IPS-15b (cell line): ENCODE measurements around the gene GRM7.

Experiments
- H3K27me3 ChIP-seq: one replicate; pipeline ENCODE4 v1.6.1; 2013; ENCODE audit warnings: low read length; ENCODE audit not compliant: control insufficient read depth, insufficient read depth
- H3K36me3 ChIP-seq: one replicate; pipeline ENCODE4 v1.6.1; 2013; ENCODE audit warnings: low read length; ENCODE audit not compliant: control insufficient read depth, insufficient read depth
- H3K4me1 ChIP-seq: one replicate; pipeline ENCODE4 v1.6.1; 2013; ENCODE audit warnings: mild to moderate bottlenecking, low read length; ENCODE audit not compliant: control insufficient read depth, insufficient read depth
- H3K4me3 ChIP-seq: one replicate; pipeline ENCODE4 v1.5.1; 2013; ENCODE audit warnings: low read depth, low read length
- H3K9ac ChIP-seq: one replicate; pipeline ENCODE4 v1.6.1; 2013; ENCODE audit warnings: low read depth, mild to moderate bottlenecking, low read length
- H3K9me3 ChIP-seq: one replicate; pipeline ENCODE4 v1.6.1; 2013; ENCODE audit warnings: mild to moderate bottlenecking, low read length; ENCODE audit not compliant: control insufficient read depth, insufficient read depth

Gene GRM7

DNA sequence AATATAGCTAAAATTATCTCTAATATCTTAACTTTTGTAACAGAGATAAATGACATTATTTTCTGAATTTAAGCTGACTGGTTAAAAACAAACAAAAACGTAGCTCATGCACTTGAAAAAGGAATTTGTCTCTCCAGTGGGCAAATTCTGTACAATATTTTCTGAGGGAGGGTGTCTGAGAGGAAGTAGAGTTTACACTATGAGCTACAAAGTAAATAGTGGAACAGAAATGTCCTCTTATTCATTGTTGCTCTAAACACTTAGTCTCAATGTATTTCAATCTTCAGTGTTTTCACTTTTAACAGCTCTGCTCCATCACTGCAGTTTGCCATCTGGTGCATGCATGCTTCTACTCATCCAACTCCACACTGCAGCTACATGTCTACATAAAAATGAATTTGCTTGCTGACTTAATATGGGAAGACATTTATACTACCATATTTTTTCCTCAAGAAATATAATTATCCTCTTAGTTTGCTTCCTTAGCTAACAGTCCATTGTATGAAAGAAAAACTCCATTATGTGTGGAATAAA, 823.3 kb downstream of the GRM7 start:
- H3K9ac ChIP-seq = no peak overlapping the region
- H3K4me3 ChIP-seq = no peak overlapping the region
- H3K9me3 ChIP-seq = no peaks in the 10 kb centered on the region
- peaks cover 15% of the 10 kb centered on the region for H3K4me1 ChIP-seq
- no peaks in the 10 kb centered on the region for H3K27me3 ChIP-seq
- H3K36me3 ChIP-seq = no peaks in the 10 kb centered on the region

DNA sequence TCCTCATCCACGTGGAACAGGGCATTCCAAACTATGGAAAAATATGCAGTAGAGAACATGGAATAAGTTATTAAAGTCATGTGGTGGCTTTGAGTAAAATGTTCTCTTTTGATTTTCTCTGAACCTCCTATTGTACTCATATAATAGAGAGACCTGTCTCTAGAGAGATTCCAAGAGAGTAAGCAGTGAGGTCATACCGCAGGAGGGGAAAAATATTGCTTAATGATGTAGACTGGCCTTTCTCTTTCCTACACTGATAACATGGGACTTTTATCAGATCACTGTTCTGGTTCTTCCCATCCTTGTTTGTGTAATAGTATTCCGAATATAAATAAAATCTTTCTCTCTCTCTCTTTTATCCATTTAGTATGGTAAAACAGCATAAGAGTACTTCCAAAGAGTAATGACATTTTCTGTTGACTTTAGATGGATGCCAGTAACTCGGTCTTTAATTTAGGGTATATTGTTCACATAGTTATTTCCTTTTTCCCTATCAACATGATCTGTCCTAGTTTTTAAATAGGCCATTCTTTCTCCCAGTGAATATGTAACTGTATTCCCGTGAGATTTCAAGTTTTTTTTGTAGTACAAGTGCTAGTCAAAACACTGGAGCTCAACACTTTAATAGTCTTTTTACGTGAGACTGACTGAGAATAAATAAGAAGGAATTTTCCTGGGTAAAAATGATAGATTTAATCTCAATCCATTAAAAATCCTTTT, 826.7 kb downstream of the GRM7 start:
- Histone ChIP-seq H3K4me3 (no peak overlapping the region), H3K4me1 (peaks cover 13% of the 10 kb centered on the region), H3K27me3 (no peaks in the 10 kb centered on the region), H3K9me3 (no peaks in the 10 kb centered on the region), H3K9ac (no peak overlapping the region), H3K36me3 (no peaks in the 10 kb centered on the region)

DNA sequence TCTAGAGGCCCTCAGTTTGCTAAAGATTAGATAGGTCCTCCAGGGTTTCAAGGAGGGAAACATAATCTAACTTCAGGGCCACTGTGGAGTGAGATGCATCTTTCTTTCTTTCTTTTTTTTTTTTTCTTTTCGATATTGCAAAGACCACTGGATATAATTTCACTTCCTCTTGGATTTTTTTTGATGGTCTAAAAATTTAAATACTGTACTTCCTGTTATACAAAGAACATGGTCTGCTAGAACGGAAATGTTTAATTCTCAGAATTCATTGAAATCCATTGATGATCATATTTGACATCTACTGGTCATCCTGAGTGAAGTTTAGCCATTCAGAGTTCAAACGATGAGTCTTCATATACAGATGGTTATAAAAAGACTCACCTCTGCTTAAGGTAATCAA, 832.0 kb downstream of the GRM7 start:
- Histone ChIP-seq H3K4me3 (no peak overlapping the region), H3K4me1 (no peaks in the 10 kb centered on the region), H3K9me3 (no peaks in the 10 kb centered on the region), H3K9ac (no peak overlapping the region), H3K27me3 (no peaks in the 10 kb centered on the region), H3K36me3 (no peaks in the 10 kb centered on the region)

DNA sequence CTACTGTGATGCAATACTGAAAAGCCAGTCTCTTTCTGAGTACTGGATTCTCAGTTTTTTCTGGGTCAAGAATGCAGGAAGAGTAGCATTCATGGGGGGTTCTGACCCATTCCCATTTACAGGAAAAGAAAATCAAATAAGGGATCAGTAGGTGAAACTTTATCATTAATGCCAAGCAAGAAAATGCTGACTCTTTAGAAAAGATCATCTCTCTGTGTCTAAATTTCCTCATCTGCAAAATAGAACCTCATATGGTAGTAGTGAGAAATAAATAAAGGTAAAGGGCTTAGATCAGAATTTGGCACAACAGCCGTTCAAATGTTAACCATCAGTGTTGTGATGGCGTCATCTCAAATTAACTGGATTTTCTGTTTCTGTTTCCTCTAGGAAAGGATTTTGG, 833.1 kb downstream of the GRM7 start:
- Histone ChIP-seq H3K9me3 (no peaks in the 10 kb centered on the region), H3K4me3 (no peak overlapping the region), H3K27me3 (no peaks in the 10 kb centered on the region), H3K9ac (no peak overlapping the region), H3K4me1 (no peaks in the 10 kb centered on the region), H3K36me3 (no peaks in the 10 kb centered on the region)

DNA sequence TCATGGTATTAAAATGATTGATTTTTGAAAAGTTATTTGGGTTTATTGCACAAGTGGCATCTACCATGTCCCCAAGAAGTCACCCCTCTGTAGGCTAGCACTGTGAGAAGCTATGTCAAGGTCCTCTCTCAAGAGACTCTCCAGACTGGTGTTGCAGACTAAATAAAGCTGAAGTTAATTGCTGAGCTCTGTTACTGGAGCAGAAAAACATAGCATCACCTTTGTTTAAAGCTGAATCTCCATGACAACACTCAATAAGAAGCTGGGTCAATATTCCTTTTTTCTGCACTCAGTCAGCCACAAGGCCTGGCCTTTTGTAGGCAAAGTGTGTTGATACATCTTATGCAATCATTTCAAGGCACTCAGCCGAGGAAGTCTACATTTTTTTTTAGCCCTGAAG, 834.1 kb downstream of the GRM7 start:
- no peaks in the 10 kb centered on the region for H3K27me3 ChIP-seq
- H3K9me3 ChIP-seq = no peaks in the 10 kb centered on the region
- no peak overlapping the region for H3K9ac ChIP-seq
- H3K36me3 ChIP-seq = no peaks in the 10 kb centered on the region
- H3K4me3 ChIP-seq = no peak overlapping the region
- no peaks in the 10 kb centered on the region for H3K4me1 ChIP-seq

GRCh38 chr3:7696320-7696719, 835.4 kb downstream of the GRM7 start:
- H3K4me3 ChIP-seq = no peak overlapping the region
- H3K9ac ChIP-seq = no peak overlapping the region
- H3K36me3 ChIP-seq = no peaks in the 10 kb centered on the region
- no peaks in the 10 kb centered on the region for H3K27me3 ChIP-seq
- peaks cover 7% of the 10 kb centered on the region for H3K4me1 ChIP-seq
- H3K9me3 ChIP-seq = no peaks in the 10 kb centered on the region

DNA sequence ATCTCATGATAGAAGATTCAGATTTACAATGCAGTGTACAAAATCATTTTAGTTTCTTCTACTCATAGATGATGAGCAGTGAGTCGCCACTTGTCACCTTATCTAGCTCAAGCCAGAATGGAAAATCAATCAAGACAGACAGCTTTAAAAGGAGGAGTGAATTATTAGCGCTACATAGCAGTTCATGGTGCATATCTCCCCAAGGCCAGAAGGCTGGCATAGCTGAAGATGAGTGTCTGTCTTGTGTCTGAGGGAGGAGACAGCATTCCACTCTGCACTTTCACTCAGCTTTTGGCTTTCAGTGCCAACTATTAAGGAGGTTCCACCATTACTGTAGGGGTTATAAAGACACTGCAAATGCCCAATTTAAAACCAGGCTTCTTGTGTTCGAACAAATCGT, 836.6 kb downstream of the GRM7 start:
- Histone ChIP-seq H3K4me3 (no peak overlapping the region), H3K36me3 (no peaks in the 10 kb centered on the region), H3K9ac (no peak overlapping the region), H3K9me3 (no peaks in the 10 kb centered on the region), H3K27me3 (no peaks in the 10 kb centered on the region), H3K4me1 (peaks cover 7% of the 10 kb centered on the region)

DNA sequence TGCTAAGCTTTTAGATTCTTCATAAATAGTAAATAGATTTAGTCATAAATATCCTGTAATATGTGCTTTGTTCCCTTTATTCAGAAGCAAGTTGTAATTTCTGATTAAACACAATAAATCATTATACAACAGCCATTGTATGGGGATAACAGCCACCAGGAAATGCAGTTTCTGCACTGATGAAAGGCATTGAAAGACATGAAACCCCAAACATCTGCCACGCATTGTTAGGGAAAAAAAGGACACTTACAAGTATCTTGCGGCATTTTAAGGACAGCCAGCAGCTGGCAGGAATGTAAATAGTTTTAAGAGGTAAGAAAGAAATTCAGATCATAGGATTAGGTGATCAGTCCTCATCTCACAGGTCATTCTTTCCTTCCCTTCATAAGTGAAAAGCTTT, 839.6 kb downstream of the GRM7 start:
- no peaks in the 10 kb centered on the region for H3K36me3 ChIP-seq
- H3K27me3 ChIP-seq = no peaks in the 10 kb centered on the region
- peaks cover 7% of the 10 kb centered on the region for H3K4me1 ChIP-seq
- no peak overlapping the region for H3K4me3 ChIP-seq
- H3K9ac ChIP-seq = no peak overlapping the region
- H3K9me3 ChIP-seq = no peaks in the 10 kb centered on the region

- no peaks in the 10 kb centered on the region for H3K27me3 ChIP-seq
- no peak overlapping the region for H3K9ac ChIP-seq
- H3K36me3 ChIP-seq = no peaks in the 10 kb centered on the region
Measured at GRCh38 chr3:7700977-7701376, 840.1 kb downstream of the GRM7 start.

GRCh38 chr3:7707187-7707586, 846.3 kb downstream of the GRM7 start:
- no peak overlapping the region for H3K4me3 ChIP-seq
- no peak overlapping the region for H3K9ac ChIP-seq
- no peaks in the 10 kb centered on the region for H3K27me3 ChIP-seq
- H3K4me1 ChIP-seq = no peaks in the 10 kb centered on the region
- no peaks in the 10 kb centered on the region for H3K9me3 ChIP-seq
- no peaks in the 10 kb centered on the region for H3K36me3 ChIP-seq

More at GRCh38 chr3:7700977-7701376, 840.1 kb downstream of the GRM7 start:
- peaks cover 7% of the 10 kb centered on the region for H3K4me1 ChIP-seq
- no peak overlapping the region for H3K4me3 ChIP-seq
- no peaks in the 10 kb centered on the region for H3K9me3 ChIP-seq

GRCh38 chr3:7709376-7710082, 848.6 kb downstream of the GRM7 start:
- H3K4me1 ChIP-seq = peaks cover 7% of the 10 kb centered on the region
- no peaks in the 10 kb centered on the region for H3K36me3 ChIP-seq

GRCh38 chr3:7710284-7710683, 849.4 kb downstream of the GRM7 start:
- no peaks in the 10 kb centered on the region for H3K36me3 ChIP-seq
- no peak overlapping the region for H3K9ac ChIP-seq
- H3K4me1 ChIP-seq = peaks cover 7% of the 10 kb centered on the region
- H3K4me3 ChIP-seq = no peak overlapping the region
- no peaks in the 10 kb centered on the region for H3K9me3 ChIP-seq
- no peaks in the 10 kb centered on the region for H3K27me3 ChIP-seq

More at GRCh38 chr3:7709376-7710082, 848.6 kb downstream of the GRM7 start:
- no peaks in the 10 kb centered on the region for H3K9me3 ChIP-seq
- no peaks in the 10 kb centered on the region for H3K27me3 ChIP-seq
- H3K4me3 ChIP-seq = no peak overlapping the region
- no peak overlapping the region for H3K9ac ChIP-seq
